ENCODE measurements around the gene GPRIN3.

DNA sequence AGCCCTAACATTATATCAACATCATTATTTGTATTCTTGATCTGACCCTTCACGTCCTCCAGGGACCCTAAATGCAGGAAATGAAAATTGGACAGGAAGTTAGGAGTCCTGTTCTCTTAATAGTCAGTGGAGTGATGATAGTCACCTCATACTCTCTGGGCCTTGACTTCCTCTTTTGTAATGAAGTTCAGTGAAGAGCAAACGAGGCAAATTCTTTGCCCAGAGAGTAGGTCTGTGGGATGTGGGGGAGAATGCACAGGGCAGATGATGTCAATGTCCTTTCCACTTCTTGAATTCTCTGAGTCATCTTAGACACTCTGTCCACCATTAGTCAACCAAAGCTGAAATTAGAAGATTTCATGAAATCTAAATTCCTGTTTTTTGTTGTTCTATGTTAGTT lies 17.1 kb upstream of the GPRIN3 start:
- TF ChIP-seq, protein P1, sequence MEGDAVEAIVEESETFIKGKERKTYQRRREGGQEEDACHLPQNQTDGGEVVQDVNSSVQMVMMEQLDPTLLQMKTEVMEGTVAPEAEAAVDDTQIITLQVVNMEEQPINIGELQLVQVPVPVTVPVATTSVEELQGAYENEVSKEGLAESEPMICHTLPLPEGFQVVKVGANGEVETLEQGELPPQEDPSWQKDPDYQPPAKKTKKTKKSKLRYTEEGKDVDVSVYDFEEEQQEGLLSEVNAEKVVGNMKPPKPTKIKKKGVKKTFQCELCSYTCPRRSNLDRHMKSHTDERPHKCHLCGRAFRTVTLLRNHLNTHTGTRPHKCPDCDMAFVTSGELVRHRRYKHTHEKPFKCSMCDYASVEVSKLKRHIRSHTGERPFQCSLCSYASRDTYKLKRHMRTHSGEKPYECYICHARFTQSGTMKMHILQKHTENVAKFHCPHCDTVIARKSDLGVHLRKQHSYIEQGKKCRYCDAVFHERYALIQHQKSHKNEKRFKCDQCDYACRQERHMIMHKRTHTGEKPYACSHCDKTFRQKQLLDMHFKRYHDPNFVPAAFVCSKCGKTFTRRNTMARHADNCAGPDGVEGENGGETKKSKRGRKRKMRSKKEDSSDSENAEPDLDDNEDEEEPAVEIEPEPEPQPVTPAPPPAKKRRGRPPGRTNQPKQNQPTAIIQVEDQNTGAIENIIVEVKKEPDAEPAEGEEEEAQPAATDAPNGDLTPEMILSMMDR (IDR thresholded peaks at IDR 0.05; ENCODE audit: low read depth, low read length): no peak
- no peak for TF ChIP-seq EZH2phosphoT487 (IDR thresholded peaks at IDR 0.05; ENCODE audit: low read depth)

Measured in OCI-LY3 (cell line).